Hematopoietic multipotent progenitor cell treated with erythropoietin and hydrocortisone succinate and interleukin-3 and kit ligand, for 15 days (in vitro differentiated cells): ENCODE measurements around the gene JPT1.

Experiments used
- DNase-seq: peaks from one replicate; pipeline ENCODE4 v3.0.0-alpha.2; 2015; ENCODE audit warnings: low spot score

Gene JPT1

DNA sequence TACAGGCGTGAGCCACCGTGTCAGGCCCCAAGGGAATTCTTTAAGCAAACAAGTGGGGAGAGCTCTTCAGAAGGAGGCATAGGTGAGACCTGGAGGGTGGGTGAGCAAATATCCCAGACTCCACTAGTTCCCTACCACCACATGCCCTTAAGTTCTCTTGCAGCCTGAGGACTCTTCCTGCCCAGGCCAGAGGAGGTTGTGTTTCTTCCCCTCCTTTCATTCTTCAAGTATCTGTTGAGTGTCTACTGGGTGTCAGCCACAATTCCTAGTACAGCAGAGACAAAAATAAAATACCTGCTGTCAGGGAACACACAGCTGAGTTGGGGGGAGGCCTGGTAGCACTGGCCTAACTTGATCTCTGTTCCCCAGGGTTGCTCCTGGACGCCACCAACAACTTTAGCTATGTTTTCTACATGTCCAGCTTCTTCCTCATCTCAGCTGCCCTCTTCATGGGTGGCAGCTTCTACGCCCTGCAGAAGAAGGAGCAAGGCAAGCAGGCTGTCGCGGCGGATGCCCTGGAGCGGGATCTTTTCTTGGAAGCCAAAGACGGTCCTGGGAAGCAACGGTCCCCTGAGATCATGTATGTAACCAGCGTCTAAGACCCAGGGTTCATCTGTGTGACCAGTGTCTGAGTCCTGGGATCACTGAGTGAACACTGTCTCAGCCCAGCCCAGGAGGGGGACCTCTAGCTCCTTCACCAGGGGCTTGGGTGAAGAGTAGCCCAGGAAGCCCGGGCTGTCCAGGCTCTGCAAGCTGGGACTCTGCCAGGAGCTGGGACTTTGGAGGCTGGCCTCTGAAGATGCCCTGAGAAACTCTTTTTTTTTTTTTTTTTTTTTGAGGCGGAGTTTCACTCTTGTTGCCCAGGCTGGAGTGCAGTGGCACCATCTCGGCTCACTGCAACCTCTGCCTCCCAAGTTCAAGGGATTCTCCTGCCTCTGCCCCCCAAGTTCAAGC, 50.4 kb downstream of the JPT1 start:
- no peak for DNase-seq

DNA sequence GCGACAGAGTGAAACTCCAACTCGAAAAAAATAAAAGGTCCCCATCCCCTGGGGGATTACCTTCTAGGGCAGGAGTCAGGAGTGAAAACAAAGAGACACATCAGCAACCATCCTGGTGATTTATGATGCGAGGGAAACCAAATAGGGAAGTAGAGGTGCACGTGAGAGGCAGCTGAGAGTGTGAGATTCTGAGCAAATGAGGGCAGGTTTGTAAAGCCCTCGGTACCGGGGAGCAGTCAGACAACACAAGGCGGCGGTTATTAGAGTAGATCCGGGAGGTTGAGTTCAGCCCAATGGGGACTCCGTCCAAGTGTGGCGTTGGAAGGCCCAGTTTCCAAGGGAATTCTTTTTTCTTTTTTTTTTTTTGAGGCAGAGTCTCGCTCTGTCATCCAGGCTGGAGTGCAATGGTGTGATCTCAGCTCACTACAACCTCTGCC, 51.9 kb downstream of the JPT1 start:
- no peak for DNase-seq

DNA sequence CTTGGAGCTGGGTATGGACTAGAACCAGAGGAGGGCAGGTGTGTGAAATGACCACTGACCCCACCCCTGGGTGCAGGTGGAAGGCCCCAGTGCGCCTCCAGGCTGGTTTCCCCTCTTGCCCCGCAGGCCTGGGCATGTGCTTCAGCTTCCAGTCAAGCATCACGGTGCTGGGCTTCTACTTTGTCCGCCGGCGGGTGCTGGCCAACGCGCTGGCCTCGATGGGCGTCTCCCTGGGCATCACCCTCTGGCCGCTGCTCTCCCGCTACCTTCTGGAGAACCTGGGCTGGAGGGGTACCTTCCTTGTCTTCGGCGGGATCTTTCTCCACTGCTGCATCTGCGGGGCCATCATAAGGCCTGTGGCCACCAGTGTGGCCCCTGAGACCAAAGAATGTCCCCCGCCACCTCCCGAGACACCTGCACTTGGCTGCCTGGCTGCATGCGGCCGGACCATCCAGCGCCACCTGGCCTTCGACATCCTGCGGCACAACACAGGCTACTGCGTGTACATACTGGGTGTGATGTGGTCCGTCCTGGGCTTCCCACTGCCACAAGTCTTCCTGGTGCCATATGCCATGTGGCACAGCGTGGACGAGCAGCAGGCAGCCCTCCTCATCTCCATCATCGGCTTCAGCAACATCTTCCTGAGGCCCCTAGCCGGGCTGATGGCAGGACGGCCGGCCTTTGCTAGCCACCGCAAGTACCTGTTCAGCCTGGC, 54.3 kb downstream of the JPT1 start:
- no peak for DNase-seq

DNA sequence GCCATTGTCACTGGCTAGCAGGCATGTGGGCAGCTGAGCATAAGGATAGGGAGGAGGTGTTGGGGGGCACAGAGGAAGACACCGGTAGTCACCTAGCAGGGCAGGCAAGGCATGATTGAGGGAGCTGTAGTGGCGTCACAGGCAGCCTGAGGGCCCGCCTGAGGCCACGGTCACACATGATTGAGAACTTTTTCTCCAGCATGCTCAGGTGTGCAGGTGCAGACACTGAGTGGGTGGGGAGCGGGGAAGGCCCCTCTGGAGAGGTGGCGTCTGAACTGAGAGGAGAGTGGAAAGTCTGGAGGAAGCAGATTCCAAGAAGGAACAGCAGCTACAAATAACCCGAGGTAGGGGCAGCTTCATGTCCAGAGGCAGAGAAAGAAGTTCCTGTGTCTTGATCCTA, 55.5 kb downstream of the JPT1 start:
- no peak for DNase-seq

DNA sequence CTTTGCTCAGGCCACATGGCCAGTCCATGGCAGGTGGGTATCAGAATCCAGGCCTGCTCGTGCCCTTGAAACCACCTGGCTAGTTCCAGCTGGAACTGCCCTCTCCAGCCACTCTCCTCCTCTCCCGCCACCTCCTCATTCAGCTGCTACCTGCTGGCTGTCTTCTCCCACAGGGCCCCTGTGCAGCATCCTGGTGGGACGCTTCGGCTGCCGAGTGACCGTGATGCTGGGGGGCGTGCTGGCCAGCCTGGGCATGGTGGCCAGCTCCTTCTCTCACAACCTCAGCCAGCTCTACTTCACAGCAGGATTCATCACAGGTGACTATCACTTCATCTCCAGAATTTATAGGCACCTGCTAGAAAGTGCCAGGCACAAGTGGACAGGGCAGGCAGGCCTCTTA, 56.4 kb downstream of the JPT1 start:
- no peak for DNase-seq

DNA sequence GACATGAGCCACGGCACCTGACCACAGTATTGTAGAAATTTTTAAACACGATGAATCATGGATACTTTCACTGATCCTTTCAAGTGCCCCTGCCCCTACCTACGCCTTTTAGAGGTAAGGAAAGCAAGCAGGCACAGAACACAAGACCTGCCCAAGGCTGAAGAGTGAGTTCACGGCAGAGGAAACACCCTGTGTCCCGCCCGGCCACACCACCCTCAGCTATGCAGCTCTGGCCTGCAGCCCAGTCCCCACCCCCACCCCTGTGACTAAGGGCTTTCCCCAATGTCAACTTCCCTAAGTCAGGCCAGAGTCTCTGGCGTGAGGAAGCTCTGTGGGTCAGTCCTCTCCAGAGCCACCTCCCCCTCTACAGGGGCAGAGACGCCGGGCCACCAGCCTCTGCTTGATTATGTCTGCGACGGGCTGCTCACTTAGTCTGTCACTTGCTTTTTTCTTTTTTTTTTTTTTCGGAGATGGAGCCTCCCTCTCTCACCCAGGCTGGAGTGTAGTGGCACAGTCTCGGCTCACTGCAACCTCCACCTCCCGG, 58.2 kb downstream of the JPT1 start:
- peak; percentile 93 for DNase-seq

DNA sequence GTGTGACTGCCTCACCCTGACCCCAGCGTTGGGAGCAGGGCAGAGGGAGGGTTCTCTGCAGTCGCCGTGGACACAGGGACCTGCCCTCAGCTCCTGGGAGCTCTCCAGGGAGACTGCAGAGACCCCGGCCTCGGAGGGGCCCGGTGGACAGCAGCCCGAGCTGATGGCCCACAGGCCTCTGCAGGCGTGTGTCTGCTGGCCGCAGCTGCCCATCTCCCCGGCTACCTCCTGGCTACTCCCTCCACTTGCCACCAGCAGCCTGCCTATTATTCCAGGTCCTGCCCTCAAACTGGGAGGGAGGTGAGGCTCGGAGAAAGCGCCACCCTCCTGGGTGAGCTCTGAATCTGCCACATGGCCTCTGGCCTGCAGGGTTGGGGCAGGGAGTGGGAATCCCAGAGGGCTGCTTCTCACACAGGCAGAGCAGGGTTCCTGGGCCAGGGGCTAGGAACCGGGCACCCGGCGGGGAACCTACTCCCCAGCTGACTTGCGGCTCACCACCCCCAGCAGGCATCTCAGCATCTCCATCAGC, 59.4 kb downstream of the JPT1 start:
- no peak for DNase-seq

DNA sequence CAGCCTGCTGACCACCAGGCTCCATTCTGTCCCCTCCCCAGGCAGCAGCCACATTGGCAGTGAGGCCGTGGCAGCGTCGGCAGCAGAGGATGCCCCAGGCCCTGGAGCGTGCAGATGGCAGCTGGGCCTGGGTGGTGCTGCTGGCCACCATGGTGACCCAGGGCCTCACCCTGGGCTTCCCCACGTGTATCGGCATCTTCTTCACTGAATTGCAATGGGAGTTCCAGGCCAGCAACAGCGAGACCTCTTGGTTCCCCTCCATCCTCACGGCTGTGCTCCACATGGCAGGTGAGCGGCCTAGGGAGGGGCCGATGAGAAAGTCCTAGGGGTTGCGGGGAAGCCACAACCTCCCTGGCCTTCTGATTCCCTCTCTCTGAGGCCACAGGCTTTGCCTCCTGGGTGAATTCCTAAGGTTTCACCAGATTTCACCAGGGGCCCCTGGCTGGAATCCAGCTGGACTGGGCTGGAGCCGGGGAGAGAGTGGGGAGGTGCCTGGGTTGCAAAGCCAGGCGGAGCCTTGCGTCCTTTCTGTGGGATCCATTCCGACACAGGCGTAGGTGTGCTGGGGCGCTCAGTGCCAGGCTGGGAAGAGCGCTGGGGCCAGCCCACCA, 60.7 kb downstream of the JPT1 start:
- no peak for DNase-seq

DNA sequence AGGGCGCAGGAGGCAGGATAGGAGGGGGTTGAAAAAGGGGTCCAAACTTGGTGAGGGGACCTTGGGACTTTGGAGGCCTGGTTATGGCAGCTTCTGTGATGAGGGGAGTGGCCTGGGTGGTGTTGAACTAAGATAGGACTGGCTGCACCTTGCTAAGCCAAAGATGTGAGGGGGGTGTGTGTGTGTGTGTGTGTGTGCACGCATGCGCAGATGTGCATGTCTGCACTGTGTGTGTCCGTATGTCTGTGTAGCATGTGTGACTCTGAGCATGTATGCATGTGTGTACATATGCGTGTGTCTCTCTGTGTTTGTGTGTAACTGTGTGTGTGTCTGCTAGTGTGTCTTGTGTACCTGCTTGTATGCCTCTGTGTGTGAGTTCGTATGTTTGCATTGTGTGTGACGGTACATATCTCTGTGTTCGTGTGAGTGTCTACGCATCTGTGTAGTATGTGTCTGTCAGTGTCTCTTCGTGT, 62.4 kb downstream of the JPT1 start:
- DNase-seq, result peak; percentile 65

DNA sequence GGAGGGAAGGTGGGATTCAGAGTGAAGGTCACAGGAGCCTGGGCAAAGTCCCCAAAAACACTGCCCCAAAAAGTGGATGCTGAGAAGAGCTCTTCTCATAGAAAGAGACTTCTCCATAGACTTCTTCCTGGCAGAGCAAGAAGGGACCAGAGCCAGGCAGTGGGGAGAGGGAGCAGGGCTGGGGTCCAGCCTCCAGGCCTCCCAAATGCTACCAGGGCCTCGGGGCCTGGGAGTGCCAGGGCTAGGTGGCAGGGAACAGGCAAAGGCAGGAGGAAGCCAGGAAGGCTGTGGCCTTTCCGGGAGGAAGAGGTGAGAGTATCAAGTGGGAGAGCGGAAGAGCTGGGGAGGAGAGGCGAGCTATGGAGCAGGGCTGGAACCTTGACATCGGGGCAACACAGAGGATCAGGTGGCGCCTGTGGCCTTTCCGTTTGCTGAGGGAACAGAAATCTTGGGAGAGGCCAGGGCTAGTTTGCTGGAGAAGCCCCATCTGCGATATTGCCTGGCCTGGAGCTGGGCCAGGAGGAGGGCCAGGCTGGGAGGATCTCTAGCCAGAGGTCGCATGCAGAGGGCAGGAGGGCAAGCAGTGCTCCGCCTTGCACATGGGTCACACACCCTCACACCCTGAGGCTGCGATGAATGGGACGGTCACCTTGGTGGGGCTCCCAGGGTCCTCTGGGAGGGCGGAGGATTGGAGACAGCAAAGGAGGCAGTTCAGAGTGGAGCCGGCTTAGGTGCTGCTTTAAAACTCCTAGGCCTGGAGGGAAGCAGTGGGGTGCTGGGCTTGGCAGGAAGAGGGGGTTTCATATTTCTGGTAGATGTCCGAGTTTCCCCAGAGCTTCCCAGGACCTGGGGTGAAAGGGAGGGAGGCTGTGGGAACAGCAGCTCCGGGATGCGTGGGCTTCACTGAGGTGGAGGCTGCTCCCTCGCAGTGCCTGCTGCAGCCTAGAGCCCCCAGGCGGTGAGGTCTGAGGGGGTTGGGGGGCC, 63.1 kb downstream of the JPT1 start:
- peak; percentile 58 for DNase-seq

DNA sequence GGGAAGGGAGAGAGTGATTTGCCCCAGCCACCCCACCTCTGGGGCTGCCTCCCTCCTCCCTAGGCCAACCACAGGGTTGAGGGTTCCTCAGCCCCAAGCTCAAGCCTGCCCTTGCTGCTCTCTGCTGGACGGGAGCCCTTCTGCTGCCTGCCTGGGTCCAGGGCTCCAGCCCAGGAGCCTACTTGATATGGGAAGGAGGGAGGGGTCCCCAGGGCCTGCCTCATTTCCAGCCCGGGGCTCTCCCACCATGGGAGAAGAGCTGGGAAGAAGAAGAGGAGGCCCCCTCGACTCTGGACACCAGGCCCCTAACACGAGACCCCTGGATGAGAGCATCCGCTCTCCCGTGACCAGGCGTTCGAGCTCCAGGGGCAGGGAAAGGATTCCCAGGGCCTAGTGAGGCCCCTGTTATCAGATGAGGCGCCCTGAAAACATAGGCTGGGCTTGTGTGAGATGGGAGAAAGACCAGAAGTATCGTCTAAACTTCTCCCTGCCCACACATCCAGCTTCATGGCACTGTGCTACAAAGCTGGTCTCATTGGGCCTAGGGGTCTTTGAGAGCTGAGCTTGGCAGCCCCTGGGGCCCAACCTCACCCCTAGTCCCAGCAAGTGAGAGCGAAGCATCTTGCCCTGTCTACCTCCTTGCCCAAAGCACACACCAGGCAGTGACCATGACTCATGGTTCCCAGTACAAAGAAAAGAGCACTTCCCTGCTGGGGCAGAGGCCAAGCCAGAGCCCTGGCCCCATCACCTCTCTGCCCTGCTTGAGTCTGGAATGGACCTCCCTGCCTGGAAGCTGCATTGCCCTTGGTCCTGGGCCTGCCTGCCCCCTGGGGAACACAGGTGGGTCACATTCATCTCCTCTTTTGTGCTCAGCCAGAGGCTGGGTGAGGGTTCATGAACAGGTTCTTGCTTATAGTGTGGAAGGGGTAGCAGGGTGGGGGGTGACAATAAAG, 65.6 kb downstream of the JPT1 start:
- no peak for DNase-seq

DNA sequence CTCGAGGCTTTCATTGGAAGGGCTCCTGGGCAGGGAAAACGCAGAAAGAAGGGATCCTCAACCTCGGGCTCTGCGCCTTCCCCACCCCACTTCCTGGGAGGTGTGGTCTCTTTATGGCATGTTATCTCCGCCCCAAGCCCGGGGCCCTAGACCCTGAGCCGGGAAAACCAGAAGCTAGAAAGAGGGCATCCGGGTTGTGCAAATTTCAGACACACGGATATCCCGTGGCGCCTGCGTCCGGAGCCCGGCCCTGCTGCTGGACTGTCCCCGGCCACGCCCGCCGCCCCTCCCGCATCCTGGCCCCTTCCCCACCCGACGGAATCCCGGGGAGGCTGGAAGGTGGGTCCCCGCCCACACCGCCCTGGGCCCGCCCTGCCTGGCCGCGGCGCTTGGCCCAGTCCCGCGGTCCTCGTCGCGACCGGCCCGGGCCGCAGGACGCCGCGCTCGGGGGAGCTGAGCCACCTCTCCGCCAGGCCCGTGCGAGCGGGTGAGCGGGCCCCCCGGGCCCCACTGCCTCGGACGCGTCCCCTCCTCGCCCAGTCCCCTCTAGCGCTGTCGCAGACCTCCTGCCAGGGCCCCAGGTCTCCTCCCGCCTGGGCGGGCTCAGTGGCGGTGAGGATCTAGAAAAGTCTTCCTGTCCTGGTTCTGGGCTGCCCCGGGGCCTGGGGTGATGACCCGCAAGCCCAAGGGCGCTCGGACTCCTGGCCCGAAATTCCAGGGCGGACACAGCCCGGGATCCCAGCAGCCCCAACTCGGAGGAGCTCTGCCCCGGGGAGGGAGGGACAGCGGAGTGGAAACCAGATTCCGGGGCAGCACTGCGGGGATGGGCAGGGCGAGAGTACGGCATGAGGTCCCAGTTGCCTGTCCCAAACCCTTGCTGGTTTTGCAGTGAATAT, 66.5 kb downstream of the JPT1 start, which contains the start of gene SLC16A5:
TSS of gene SLC16A5 (plus strand) at position 397 of the 896 bp plus-strand sequence. CDS start 5,683 bp downstream, outside the sequence.
- DNase-seq, result no peak

DNA sequence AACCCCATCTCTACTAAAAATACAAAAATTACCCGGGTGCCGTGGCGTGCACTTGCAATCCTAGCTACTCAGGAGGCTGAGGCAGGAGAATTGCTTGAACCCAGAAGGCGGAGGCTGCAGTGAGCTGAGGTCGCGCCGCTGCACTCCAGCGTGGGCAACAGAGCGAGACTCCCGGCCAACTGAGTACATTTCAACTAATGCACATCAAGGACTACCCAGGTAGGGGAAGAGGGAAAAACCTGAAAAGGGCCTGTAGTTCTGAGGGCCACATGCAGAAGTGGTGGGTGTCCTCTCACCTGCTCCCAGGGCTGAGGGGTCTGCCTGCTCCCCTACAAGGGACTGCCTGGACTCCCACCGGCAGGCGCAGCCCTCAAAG, 67.1 kb downstream of the JPT1 start:
- DNase-seq, result no peak

DNA sequence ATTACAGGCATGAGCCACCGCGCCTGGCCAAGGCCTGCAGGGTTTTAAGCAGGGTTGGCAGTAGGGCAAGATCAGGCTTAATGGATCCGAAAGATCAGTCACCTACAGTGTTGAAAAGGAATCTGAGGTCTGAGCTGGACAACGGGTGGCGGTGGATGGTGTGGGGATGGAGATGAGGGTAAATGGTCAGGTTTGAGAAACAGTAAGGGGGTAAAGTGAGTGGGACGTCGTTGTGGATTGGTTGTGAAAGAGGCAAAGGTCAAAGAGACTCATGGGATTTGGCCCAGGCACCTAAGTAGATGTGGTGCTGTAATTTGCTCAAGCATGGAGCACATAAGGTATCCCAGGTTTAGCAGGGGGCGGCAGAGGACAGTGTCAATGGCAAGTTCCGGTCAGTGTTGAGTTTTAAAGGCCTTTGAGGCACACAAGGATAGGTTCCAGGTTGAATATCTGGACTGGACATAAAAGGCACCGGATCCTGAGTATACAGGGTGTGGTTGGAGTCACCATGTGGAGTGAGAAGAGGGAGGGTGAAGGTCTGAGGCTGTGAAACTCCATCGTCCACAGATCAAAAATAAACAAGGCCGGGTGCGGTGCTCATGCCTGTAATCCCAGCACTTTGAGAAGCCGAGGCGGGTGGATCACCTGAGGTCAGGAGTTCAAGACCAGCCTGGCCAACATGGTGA, 67.7 kb downstream of the JPT1 start:
- DNase-seq, result no peak
